Neural cell (in vitro differentiated cells): Measurements from ENCODE around the gene HDAC4. TPM values are rescaled to one million over a fixed set of nuclear protein-coding genes. Genes with fewer than 3 reads are reported as not detected.

Experiments used
- H2AFZ ChIP-seq: fragments of 200-600, 300-800 bp; sonication (generic), shearing (Covaris generic); 2 replicates; pipeline ENCODE4 v1.6.0; 2014; ENCODE audit warnings: low read depth, mild to moderate bottlenecking, antibody characterized with exemption, low read length, moderate library complexity
- H3F3A ChIP-seq: fragments of 200-600 bp; shearing (Covaris generic); 2 replicates; pipeline ENCODE4 v1.6.1; 2016; ENCODE audit warnings: mild to moderate bottlenecking, moderate library complexity, mixed read lengths, antibody characterized with exemption, low read length; ENCODE audit not compliant: insufficient read depth, poor library complexity, severe bottlenecking
- H3K27ac ChIP-seq: fragments of 200-600, 300-800 bp; sonication (generic), shearing (Covaris generic); 2 replicates; pipeline ENCODE4 v1.5.1; 2014; ENCODE audit warnings: mild to moderate bottlenecking, low read length, moderate library complexity
- H3K27me3 ChIP-seq: fragments of 300-800, 200-600 bp; sonication (generic), shearing (Covaris generic); 2 replicates; pipeline ENCODE4 v1.6.0; 2014; ENCODE audit warnings: mild to moderate bottlenecking, low read depth, low read length, moderate library complexity; ENCODE audit not compliant: insufficient read depth
- H3K36me3 ChIP-seq: fragments of 300-800, 200-600 bp; sonication (generic), shearing (Covaris generic); 2 replicates; pipeline ENCODE4 v1.5.1; 2014; ENCODE audit warnings: mild to moderate bottlenecking, antibody characterized with exemption, low read length, moderate library complexity; ENCODE audit not compliant: insufficient read depth
- H3K4me2 ChIP-seq: fragments of 300-800, 200-600 bp; sonication (generic), shearing (Covaris generic); 2 replicates; pipeline ENCODE4 v1.6.0; 2014; ENCODE audit warnings: mild to moderate bottlenecking, low read length
- H3K4me3 ChIP-seq: fragments of 300-800, 200-600 bp; sonication (generic), shearing (Covaris generic); 2 replicates; pipeline ENCODE4 v1.5.1; 2014; ENCODE audit warnings: mild to moderate bottlenecking, low read length, moderate library complexity
- H3K79me2 ChIP-seq: fragments of 200-600 bp; shearing (Covaris generic); replicated peaks from 2 replicates; pipeline ENCODE4 v1.6.0; 2014; ENCODE audit warnings: mild to moderate bottlenecking, low read length, moderate library complexity; ENCODE audit not compliant: insufficient read depth
- H3K9ac ChIP-seq: fragments of 300-800, 200-600 bp; sonication (generic), shearing (Covaris generic); 2 replicates; pipeline ENCODE4 v1.6.1; 2016; ENCODE audit warnings: mild to moderate bottlenecking, low read length, mixed read lengths
- H3K9me2 ChIP-seq: fragments of 200-600 bp; shearing (Covaris generic); 2 replicates; pipeline ENCODE4 v1.6.1; 2016; ENCODE audit warnings: mild to moderate bottlenecking, low read length, mixed read lengths; ENCODE audit not compliant: insufficient read depth
- H3K9me3 ChIP-seq: fragments of 200-600, 300-800 bp; sonication (generic), shearing (Covaris generic); 2 replicates; pipeline ENCODE4 v1.6.1; 2016; ENCODE audit warnings: mild to moderate bottlenecking, mixed run types, low read length, moderate library complexity, mixed read lengths
- H4K20me1 ChIP-seq: fragments of 200-600 bp; shearing (Covaris generic); 2 replicates; pipeline ENCODE4 v1.6.1; 2016; ENCODE audit warnings: mild to moderate bottlenecking, mixed run types; ENCODE audit not compliant: insufficient read depth
- EP300 ChIP-seq: fragments of 450-650 bp; conservative IDR thresholded peaks from 2 replicates; pipeline ENCODE4 v1.6.1; 2014; ENCODE audit warnings: antibody characterized with exemption, mild to moderate bottlenecking, moderate library complexity; ENCODE audit not compliant: poor library complexity, severe bottlenecking
- EZH2 ChIP-seq: fragments of 200-600, 300-800 bp; shearing (Covaris generic), sonication (generic); IDR thresholded peaks from 2 replicates; pipeline ENCODE4 v1.6.1; 2014; ENCODE audit warnings: antibody characterized with exemption, low read length, borderline replicate concordance, mild to moderate bottlenecking; ENCODE audit not compliant: insufficient read depth, poor library complexity, severe bottlenecking
- MXI1 ChIP-seq: fragments of 450-650 bp; conservative IDR thresholded peaks from 2 replicates; pipeline ENCODE4 v1.6.1; 2014; ENCODE audit warnings: antibody characterized with exemption, mild to moderate bottlenecking; ENCODE audit not compliant: poor library complexity, severe bottlenecking
- POLR2AphosphoS5 ChIP-seq: IDR thresholded peaks from 2 replicates; pipeline ENCODE4 v1.6.1; 2012
- RAD21 ChIP-seq: fragments of 450-650 bp; conservative IDR thresholded peaks from 2 replicates; pipeline ENCODE4 v1.6.1; 2014; ENCODE audit warnings: antibody characterized with exemption, mild to moderate bottlenecking, moderate library complexity
- SMC3 ChIP-seq: fragments of 450-650 bp; conservative IDR thresholded peaks from 2 replicates; pipeline ENCODE4 v1.6.1; 2014; ENCODE audit warnings: antibody characterized with exemption, mild to moderate bottlenecking, moderate library complexity; ENCODE audit not compliant: poor library complexity
- TAF1 ChIP-seq: IDR thresholded peaks from 2 replicates; pipeline ENCODE4 v1.6.1; 2012; ENCODE audit warnings: low read depth
- polyA plus RNA-seq: library from polyadenylated mRNA; depleted of rRNA; stranded (reverse); fragments of >200 nt; gene quantifications from 2 replicates; pipeline ENCODE4 v1.2.3, GENCODE V29; 2014
- TF ChIP-seq, protein P1 (sequence below): fragments of 450-650 bp; IDR thresholded peaks from 2 replicates; pipeline ENCODE4 v1.5.1; 2014; ENCODE audit warnings: antibody characterized with exemption, mild to moderate bottlenecking, moderate library complexity; ENCODE audit not compliant: poor library complexity, severe bottlenecking
- TF ChIP-seq, protein P2 (sequence below): IDR thresholded peaks from 2 replicates; pipeline ENCODE4 v1.6.1; 2012; ENCODE audit warnings: borderline replicate concordance

HDAC4 gene
- polyA plus RNA-seq, 1 donor from 2014 or later: 3.4 TPM

DNA sequence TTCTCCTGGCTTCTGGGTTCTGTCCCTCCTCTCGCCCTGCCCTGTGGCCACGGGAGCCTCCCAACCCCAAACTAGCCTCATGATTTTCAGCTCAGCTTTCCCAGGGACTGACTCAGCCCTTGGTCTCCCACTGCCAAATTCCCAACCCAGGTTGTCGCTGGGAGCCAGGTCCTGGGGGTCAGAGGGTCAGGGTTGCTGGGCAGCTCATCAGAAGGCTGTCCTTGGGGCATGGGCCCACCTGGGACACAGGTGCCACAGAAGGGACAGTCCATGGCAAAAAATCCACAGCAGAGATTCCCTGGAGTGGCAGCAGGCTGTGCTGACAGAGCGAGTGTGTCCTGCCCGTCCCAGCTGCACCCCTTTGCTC is 372.6 kb downstream of the HDAC4 start:
- Histone ChIP-seq H2AFZ (no peak overlapping the region), H3K79me2 (no peaks in the 10 kb centered on the region), H3K27me3 (no peaks in the 10 kb centered on the region), H3K36me3 (no peaks in the 10 kb centered on the region), H3K27ac (no peak overlapping the region), H3K9ac (no peak overlapping the region), H3K9me3 (no peaks in the 10 kb centered on the region), H3F3A (no peaks in the 10 kb centered on the region), H4K20me1 (no peaks in the 10 kb centered on the region), H3K4me2 (no peak overlapping the region), H3K4me3 (no peak overlapping the region), H3K9me2 (no peaks in the 10 kb centered on the region)
- no peak for TF ChIP-seq POLR2AphosphoS5
- TF ChIP-seq, protein P1, sequence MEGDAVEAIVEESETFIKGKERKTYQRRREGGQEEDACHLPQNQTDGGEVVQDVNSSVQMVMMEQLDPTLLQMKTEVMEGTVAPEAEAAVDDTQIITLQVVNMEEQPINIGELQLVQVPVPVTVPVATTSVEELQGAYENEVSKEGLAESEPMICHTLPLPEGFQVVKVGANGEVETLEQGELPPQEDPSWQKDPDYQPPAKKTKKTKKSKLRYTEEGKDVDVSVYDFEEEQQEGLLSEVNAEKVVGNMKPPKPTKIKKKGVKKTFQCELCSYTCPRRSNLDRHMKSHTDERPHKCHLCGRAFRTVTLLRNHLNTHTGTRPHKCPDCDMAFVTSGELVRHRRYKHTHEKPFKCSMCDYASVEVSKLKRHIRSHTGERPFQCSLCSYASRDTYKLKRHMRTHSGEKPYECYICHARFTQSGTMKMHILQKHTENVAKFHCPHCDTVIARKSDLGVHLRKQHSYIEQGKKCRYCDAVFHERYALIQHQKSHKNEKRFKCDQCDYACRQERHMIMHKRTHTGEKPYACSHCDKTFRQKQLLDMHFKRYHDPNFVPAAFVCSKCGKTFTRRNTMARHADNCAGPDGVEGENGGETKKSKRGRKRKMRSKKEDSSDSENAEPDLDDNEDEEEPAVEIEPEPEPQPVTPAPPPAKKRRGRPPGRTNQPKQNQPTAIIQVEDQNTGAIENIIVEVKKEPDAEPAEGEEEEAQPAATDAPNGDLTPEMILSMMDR: no peak
- TF ChIP-seq EP300: no peak
- TF ChIP-seq MXI1: no peak
- TF ChIP-seq RAD21: no peak
- TF ChIP-seq EZH2: no peak
- TF ChIP-seq TAF1: no peak
- TF ChIP-seq SMC3: no peak
- TF ChIP-seq, protein P2, sequence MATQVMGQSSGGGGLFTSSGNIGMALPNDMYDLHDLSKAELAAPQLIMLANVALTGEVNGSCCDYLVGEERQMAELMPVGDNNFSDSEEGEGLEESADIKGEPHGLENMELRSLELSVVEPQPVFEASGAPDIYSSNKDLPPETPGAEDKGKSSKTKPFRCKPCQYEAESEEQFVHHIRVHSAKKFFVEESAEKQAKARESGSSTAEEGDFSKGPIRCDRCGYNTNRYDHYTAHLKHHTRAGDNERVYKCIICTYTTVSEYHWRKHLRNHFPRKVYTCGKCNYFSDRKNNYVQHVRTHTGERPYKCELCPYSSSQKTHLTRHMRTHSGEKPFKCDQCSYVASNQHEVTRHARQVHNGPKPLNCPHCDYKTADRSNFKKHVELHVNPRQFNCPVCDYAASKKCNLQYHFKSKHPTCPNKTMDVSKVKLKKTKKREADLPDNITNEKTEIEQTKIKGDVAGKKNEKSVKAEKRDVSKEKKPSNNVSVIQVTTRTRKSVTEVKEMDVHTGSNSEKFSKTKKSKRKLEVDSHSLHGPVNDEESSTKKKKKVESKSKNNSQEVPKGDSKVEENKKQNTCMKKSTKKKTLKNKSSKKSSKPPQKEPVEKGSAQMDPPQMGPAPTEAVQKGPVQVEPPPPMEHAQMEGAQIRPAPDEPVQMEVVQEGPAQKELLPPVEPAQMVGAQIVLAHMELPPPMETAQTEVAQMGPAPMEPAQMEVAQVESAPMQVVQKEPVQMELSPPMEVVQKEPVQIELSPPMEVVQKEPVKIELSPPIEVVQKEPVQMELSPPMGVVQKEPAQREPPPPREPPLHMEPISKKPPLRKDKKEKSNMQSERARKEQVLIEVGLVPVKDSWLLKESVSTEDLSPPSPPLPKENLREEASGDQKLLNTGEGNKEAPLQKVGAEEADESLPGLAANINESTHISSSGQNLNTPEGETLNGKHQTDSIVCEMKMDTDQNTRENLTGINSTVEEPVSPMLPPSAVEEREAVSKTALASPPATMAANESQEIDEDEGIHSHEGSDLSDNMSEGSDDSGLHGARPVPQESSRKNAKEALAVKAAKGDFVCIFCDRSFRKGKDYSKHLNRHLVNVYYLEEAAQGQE: no peak

DNA sequence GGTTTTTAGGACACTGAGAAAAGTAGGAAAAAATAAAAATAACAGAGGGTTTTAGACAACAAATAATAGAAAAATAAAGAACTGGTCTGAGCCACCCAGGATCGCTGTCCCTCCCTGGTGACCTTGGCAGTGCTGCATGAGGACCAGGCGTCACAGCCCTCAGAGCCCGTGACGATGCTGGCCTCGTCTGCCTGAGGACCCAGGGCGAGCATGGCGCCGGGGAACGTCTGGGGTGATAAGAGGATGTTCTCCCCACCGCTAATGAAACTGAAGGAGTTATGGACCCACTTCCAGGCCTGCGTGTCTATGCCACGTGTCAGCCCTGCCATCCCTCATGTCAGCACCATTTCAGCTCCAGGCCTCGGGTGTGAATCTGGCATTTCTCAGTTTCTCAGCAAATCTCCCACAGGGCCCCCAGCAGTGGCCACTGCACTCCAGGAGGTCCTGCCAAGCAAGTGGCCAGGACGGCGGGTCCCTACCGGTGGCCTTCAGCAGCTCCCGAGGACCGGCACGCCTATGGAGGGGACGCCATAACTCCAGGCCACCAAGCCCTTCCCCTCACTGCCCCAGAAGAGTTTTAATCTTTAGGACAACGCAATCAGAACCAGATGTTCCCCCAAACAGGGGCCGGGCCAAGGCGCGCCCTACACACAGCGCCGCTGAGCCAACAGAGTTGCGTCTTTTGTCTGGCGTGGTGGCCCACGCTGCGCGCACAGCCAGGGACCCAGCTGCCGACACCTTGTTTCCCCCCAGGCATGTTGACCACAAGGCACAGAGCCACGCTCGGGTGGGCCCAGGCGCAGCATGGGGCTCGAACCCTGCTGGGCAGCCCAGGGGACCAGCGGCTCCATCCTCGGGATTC is 373.2 kb downstream of the HDAC4 start:
- Histone ChIP-seq H3K27me3 (no peaks in the 10 kb centered on the region), H3K9me3 (no peaks in the 10 kb centered on the region), H3K4me3 (no peak overlapping the region), H2AFZ (no peak overlapping the region), H3K9ac (no peak overlapping the region), H4K20me1 (no peaks in the 10 kb centered on the region), H3K4me2 (no peak overlapping the region), H3K36me3 (no peaks in the 10 kb centered on the region), H3K27ac (no peak overlapping the region), H3K9me2 (no peaks in the 10 kb centered on the region), H3F3A (no peaks in the 10 kb centered on the region), H3K79me2 (no peaks in the 10 kb centered on the region)
- TF ChIP-seq SMC3 (no peak), TAF1 (no peak), EZH2 (no peak), EP300 (no peak), MXI1 (no peak), RAD21 (no peak), POLR2AphosphoS5 (no peak)
- TF ChIP-seq, protein P1: no peak
- TF ChIP-seq, protein P2: no peak
